Lower lobe of right lung (tissue), 2 donors: ENCODE data around the gene GJD3. TPM values are rescaled to one million over a fixed set of nuclear protein-coding genes. Genes with fewer than 3 reads are reported as not detected.
A peak's percentile ranks its signal among the peaks of the same experiment; 100 is the strongest.

Experiments used
- ATAC-seq, 2 donors: fragments of 200-7000 bp; cut with Tn5 transposase; one replicate each; pipeline ENCODE4 v1.9.1; 2020 to 2022; ENCODE audit warnings: mild to moderate bottlenecking in 2 of 2, moderate library complexity in 2 of 2
- DNase-seq: peaks from one replicate; pipeline ENCODE4 v3.0.0-alpha.2; 2020
- H3K27ac ChIP-seq: fragments of 200-600 bp; one replicate; pipeline ENCODE4 v1.8.0; 2022
- H3K27me3 ChIP-seq: fragments of 200-600 bp; one replicate; pipeline ENCODE4 v1.8.0; 2022; ENCODE audit warnings: low read depth
- H3K36me3 ChIP-seq: fragments of 200-600 bp; one replicate; pipeline ENCODE4 v1.8.0; 2022; ENCODE audit warnings: mild to moderate bottlenecking
- H3K4me1 ChIP-seq: fragments of 200-600 bp; one replicate; pipeline ENCODE4 v1.8.0; 2022
- H3K4me3 ChIP-seq: fragments of 200-600 bp; one replicate; pipeline ENCODE4 v1.8.0; 2022; ENCODE audit warnings: mild to moderate bottlenecking
- H3K9me3 ChIP-seq: fragments of 200-600 bp; one replicate; pipeline ENCODE4 v1.8.0; 2022
- intact Hi-C: fragments of 100-400 bp; cut with DNase I; formaldehyde crosslinking; loops from one replicate; pipeline ENCODE4 v1.11.0; 2022
- total RNA-seq: library from RNA; stranded (reverse); fragmentation: NEBNext Ultra II Directional; extraction: Animal tissue kit (Norgen Biotek cat#: 25700); gene quantifications from one replicate; pipeline ENCODE4 v1.2.1, GENCODE V29; 2021
- TF ChIP-seq, protein P1 (sequence below): fragments of 200-600 bp; IDR thresholded peaks from one replicate; pipeline ENCODE4 v1.8.0; 2022; ENCODE audit warnings: antibody characterized with exemption, mild to moderate bottlenecking
- donor health status: DM: no; HTN: yes; CAD: no; lungs with severe emphysema.

The GJD3 gene
- total RNA-seq, 1 donor from 2014 or later: 3.1 TPM

DNA sequence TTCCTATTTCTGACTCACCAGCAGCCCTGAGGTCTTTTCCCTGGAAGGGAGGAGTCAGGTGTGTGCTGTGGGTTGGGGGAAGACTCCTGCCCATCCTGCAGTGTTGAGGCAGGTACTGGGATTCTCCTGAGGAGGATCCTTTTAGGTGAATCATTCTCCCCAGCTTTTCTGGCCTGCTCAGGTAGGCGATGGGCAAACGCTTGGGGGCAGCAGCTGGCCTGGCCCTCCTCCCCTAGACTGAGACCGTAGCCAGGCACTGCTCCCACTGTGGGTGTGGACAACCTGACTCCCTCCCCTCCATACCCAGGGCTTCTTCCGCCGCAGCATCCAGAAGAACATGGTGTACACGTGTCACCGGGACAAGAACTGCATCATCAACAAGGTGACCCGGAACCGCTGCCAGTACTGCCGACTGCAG is 15.1 kb downstream of the GJD3 start:
- TF ChIP-seq, protein P1, sequence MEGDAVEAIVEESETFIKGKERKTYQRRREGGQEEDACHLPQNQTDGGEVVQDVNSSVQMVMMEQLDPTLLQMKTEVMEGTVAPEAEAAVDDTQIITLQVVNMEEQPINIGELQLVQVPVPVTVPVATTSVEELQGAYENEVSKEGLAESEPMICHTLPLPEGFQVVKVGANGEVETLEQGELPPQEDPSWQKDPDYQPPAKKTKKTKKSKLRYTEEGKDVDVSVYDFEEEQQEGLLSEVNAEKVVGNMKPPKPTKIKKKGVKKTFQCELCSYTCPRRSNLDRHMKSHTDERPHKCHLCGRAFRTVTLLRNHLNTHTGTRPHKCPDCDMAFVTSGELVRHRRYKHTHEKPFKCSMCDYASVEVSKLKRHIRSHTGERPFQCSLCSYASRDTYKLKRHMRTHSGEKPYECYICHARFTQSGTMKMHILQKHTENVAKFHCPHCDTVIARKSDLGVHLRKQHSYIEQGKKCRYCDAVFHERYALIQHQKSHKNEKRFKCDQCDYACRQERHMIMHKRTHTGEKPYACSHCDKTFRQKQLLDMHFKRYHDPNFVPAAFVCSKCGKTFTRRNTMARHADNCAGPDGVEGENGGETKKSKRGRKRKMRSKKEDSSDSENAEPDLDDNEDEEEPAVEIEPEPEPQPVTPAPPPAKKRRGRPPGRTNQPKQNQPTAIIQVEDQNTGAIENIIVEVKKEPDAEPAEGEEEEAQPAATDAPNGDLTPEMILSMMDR: no peak
- peaks cover 64% of the 10 kb centered on the region for H3K36me3 ChIP-seq
- H3K27me3 ChIP-seq: no peaks in the 10 kb centered on the region
- H3K4me3 ChIP-seq: no peak overlapping the region
- intact Hi-C loops: no loop called here
- H3K9me3 ChIP-seq: no peaks in the 10 kb centered on the region
- DNase-seq: no peak
- peak overlapping the region; percentile 37 for H3K27ac ChIP-seq
- ATAC-seq: peak; percentile 1 to 6
- peaks cover 87% of the 10 kb centered on the region for H3K4me1 ChIP-seq

DNA sequence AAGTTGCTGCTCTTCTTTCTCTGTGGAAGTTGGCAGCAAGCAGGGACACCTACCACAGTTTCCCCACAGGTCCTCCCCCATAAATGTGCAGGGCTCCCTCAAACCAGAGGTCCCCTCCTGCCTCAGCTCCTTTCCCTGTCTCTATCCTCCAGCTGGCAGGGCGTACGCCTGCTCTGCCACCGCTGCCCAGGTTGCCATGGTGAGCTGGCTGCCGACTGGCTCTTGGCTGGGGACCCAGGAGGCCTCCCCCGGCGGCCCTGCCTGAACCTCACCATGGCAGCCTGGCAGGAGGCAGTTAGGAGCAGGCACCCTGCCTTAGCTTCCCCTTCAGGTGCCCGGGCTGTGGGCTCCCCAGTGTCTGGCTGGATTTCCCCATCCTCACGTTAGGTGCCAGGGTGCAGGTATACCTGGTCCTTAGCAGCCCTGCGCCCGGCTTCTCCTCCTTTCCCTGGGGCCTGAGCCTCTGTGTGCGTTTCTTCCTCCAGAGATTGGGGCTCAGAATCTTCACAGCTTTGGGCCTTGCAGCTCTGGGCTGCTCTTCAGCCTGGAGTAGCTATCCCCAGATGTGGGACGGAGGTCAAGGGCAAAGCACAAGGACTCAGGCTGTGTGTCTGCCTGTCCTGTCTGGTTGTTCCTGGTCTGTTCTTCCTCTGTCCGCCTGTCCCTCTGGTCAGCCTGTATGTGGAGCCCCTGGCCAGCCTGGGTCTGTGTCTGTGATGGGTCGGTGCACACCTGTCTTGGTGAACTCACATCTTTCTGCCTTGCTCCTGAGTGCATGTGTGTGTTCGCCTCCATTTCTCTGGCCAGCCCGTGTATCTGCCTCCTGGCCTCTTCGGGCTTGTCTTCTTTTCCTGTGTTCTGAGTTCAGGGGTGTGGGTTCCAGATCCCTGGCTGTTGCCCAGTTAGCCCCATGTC is 15.7 kb downstream of the GJD3 start:
- Histone ChIP-seq H3K4me1 (peaks cover 92% of the 10 kb centered on the region), H3K27me3 (no peaks in the 10 kb centered on the region), H3K27ac (peak overlapping the region; percentile 37), H3K4me3 (no peak overlapping the region), H3K36me3 (peaks cover 58% of the 10 kb centered on the region), H3K9me3 (no peaks in the 10 kb centered on the region)
- DNase-seq (no peak), ATAC-seq (no peak)
- intact Hi-C loops: no loop called here
- TF ChIP-seq, protein P1: no peak

DNA sequence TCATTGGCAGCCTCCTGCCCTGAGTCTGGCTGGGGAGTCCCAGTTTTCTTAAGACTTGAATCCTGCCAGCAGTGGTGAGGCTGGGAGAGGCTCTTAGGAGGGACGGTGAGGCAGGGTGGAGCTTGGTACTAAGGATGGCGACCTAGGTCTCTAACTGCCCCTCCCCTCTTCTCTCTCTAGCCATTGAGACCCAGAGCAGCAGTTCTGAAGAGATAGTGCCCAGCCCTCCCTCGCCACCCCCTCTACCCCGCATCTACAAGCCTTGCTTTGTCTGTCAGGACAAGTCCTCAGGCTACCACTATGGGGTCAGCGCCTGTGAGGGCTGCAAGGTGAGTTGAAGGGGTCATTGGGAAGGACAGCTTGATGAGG is 16.4 kb downstream of the GJD3 start:
- H3K9me3 ChIP-seq: no peaks in the 10 kb centered on the region
- no peak for DNase-seq
- no peaks in the 10 kb centered on the region for H3K27me3 ChIP-seq
- H3K36me3 ChIP-seq: peaks cover 51% of the 10 kb centered on the region
- intact Hi-C loops: no loop called here
- peaks cover 96% of the 10 kb centered on the region for H3K4me1 ChIP-seq
- H3K27ac ChIP-seq: peak overlapping the region; percentile 96
- TF ChIP-seq, protein P1: no peak
- ATAC-seq: no peak
- H3K4me3 ChIP-seq: peak overlapping the region; percentile 33

DNA sequence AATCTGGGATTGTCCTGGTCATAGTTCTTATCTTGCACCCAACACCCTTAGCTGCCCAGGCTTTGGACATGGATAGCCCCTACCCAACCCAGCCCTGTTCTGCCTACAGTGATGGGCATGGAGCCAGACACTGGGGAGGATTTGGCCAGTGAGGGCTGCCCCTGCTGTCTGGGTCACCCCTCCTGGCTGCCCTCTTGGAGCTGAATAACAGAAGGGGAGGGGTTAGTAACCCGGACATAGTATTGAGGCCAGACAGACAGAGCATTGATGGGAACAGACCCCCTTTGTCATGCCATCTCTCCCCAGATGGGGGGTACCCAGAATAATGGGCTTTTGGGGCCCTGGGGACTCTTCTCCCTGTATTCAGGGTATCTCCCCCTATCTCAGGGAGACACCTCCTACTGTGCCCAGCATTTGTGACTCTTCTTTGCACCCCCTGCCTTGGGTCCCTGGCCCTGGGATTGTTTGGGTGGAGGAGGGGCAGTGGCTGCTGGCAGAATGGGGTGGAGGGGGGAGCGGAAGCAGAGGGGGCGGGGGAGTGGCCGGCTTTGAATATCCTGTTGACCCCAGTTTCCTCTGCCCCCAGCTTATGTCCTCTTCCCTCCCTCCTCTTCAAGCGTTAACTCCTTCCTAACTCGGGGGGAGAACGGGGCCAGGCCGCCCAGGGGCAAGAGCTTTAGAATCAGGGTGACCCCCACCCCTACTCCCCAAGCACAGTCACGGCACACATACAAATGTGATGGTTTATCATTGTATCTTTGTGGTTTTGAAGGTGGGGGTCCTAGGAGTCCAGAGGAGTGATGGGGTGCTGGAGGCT is 17.0 kb downstream of the GJD3 start:
- intact Hi-C loops: no loop called here
- peaks cover 91% of the 10 kb centered on the region for H3K4me1 ChIP-seq
- TF ChIP-seq, protein P1: no peak
- DNase-seq (no peak), ATAC-seq (no peak)
- H3K4me3 ChIP-seq: peak overlapping the region; percentile 33
- H3K27me3 ChIP-seq: no peaks in the 10 kb centered on the region
- peak overlapping the region; percentile 96 for H3K27ac ChIP-seq
- H3K36me3 ChIP-seq: peaks cover 45% of the 10 kb centered on the region
- no peaks in the 10 kb centered on the region for H3K9me3 ChIP-seq

DNA sequence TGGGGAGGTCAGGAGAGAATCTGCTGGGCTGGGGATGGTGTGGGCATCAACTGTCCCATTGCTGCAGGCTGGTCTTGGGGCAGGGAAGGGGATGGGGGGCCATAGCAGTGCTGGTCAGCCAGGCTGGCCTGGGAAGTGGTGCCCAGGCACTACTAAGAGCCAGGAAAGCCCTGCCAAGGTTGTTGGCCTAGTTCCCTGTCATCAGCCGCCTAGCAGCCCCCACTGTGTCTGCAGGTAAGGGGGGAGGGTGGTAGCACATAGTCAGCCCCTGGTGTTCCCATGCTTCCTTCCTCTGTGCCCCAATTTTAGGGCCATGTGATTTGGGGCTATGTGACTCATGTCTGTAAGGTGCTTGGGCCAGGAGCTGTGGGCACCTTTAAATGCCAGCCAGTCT is 17.8 kb downstream of the GJD3 start:
- intact Hi-C loops: no loop called here
- Histone ChIP-seq H3K4me1 (peaks cover 83% of the 10 kb centered on the region), H3K27ac (peak overlapping the region; percentile 96), H3K27me3 (no peaks in the 10 kb centered on the region), H3K9me3 (no peaks in the 10 kb centered on the region), H3K36me3 (peaks cover 37% of the 10 kb centered on the region), H3K4me3 (peak overlapping the region; percentile 33)
- TF ChIP-seq, protein P1: no peak
- no peak for ATAC-seq
- no peak for DNase-seq
